Stimulated activated CD8-positive, alpha-beta memory T cell treated with anti-CD3 and anti-CD28 coated beads, Interleukin-15, amount 100 ng/mL, for 1 hour (primary cell): ENCODE measurements around the gene RFT1.

Source experiments
- DNase-seq: peaks from one replicate; pipeline ENCODE4 v3.0.0-alpha.2; 2020; ENCODE audit warnings: low read depth

The RFT1 gene

GRCh38 chr3:53091011-53091410 lies 39.2 kb downstream of the RFT1 start:
- no peak for DNase-seq

- DNase-seq: no peak
Measured at GRCh38 chr3:53089511-53089910, 40.7 kb downstream of the RFT1 start.

GRCh38 chr3:53085476-53085875 lies 44.8 kb downstream of the RFT1 start:
- no peak for DNase-seq

- no peak for DNase-seq
Measured at GRCh38 chr3:53084310-53085001, 45.8 kb downstream of the RFT1 start.

- DNase-seq: no peak
Measured at GRCh38 chr3:53083949-53084309, 46.3 kb downstream of the RFT1 start.

- no peak for DNase-seq
Measured at GRCh38 chr3:53083521-53083920, 46.7 kb downstream of the RFT1 start.

- no peak for DNase-seq
Measured at GRCh38 chr3:53082736-53083135, 47.5 kb downstream of the RFT1 start.

GRCh38 chr3:53081318-53081717 lies 48.9 kb downstream of the RFT1 start:
- no peak for DNase-seq

- no peak for DNase-seq
Measured at GRCh38 chr3:53080612-53081205, 49.5 kb downstream of the RFT1 start.

- DNase-seq: no peak
Measured at GRCh38 chr3:53079791-53080555, 50.3 kb downstream of the RFT1 start.

GRCh38 chr3:53079147-53079546 lies 51.1 kb downstream of the RFT1 start:
- no peak for DNase-seq

GRCh38 chr3:53078656-53079055 lies 51.6 kb downstream of the RFT1 start:
- no peak for DNase-seq

GRCh38 chr3:53077476-53078220 lies 52.6 kb downstream of the RFT1 start:
- DNase-seq: no peak

GRCh38 chr3:53075743-53076140 lies 54.5 kb downstream of the RFT1 start:
- no peak for DNase-seq

GRCh38 chr3:53074761-53075742 lies 55.2 kb downstream of the RFT1 start:
- DNase-seq: no peak

- no peak for DNase-seq
Measured at GRCh38 chr3:53074366-53074696, 55.9 kb downstream of the RFT1 start.

GRCh38 chr3:53073553-53074365 lies 56.5 kb downstream of the RFT1 start:
- DNase-seq: no peak

GRCh38 chr3:53072653-53073552 lies 57.3 kb downstream of the RFT1 start:
- DNase-seq: peak; percentile 78

- DNase-seq: no peak
Measured at GRCh38 chr3:53071882-53072431, 58.3 kb downstream of the RFT1 start.
